D721Med (cell line): Measurements from ENCODE around the gene RABEPK.
"Not testable (repeated sequence)": the region's sequence is repeated elsewhere in the genome, so short reads cannot be mapped to it uniquely, and the experiment has no call there.

Source experiments
- DNase-seq: peaks from one replicate; pipeline ENCODE4 v3.0.0; 2011; ENCODE audit warnings: low spot score; ENCODE audit not compliant: insufficient read length
- FAIRE-seq: peaks from 2 replicates; lab custom pipeline; 2011; peaks lifted over from hg19 to GRCh38; lab: Jason Lieb, UNC
- TF ChIP-seq, protein P1 (sequence below): IDR thresholded peaks from 2 replicates; pipeline ENCODE4 v1.5.1; 2012; ENCODE audit warnings: mild to moderate bottlenecking, control low read depth; ENCODE audit not compliant: insufficient read depth; ENCODE audit errors: missing control alignments

The RABEPK gene

DNA sequence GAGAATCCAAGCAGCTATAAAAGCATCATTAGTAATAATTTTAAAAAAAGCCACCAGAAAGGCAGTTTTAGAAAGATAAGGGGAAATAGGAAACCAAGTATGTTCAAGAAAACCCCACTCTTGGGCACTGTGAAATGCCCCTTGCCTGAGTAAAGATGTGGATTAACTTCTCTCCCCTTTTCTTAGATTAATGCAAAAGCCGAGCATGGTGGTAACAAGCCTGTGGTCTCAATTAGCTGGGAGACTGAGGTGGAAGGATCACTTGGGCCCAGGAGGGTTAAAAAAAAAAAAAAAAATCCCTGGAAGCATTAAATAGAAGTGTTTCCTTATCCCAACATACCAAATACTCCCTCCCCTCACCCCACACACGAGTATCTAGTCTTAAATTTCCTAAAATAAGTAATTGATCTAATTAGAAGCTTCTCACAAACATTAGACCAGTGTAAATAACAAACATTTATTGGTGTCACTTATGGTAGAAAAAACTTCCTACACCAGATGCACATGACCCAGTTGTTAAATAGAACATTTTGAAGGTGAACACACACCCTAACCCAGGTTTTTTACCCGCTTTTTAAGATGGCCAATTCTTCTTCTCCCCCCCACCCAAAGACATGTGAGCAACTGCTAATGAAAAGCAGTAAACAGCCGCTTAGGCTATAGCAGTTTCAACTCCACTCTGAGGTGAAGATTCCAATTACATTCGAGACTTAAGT lies 35.6 kb downstream of the RABEPK start:
- no peak for DNase-seq
- TF ChIP-seq, protein P1, sequence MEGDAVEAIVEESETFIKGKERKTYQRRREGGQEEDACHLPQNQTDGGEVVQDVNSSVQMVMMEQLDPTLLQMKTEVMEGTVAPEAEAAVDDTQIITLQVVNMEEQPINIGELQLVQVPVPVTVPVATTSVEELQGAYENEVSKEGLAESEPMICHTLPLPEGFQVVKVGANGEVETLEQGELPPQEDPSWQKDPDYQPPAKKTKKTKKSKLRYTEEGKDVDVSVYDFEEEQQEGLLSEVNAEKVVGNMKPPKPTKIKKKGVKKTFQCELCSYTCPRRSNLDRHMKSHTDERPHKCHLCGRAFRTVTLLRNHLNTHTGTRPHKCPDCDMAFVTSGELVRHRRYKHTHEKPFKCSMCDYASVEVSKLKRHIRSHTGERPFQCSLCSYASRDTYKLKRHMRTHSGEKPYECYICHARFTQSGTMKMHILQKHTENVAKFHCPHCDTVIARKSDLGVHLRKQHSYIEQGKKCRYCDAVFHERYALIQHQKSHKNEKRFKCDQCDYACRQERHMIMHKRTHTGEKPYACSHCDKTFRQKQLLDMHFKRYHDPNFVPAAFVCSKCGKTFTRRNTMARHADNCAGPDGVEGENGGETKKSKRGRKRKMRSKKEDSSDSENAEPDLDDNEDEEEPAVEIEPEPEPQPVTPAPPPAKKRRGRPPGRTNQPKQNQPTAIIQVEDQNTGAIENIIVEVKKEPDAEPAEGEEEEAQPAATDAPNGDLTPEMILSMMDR, result no peak
- FAIRE-seq, result no peak

DNA sequence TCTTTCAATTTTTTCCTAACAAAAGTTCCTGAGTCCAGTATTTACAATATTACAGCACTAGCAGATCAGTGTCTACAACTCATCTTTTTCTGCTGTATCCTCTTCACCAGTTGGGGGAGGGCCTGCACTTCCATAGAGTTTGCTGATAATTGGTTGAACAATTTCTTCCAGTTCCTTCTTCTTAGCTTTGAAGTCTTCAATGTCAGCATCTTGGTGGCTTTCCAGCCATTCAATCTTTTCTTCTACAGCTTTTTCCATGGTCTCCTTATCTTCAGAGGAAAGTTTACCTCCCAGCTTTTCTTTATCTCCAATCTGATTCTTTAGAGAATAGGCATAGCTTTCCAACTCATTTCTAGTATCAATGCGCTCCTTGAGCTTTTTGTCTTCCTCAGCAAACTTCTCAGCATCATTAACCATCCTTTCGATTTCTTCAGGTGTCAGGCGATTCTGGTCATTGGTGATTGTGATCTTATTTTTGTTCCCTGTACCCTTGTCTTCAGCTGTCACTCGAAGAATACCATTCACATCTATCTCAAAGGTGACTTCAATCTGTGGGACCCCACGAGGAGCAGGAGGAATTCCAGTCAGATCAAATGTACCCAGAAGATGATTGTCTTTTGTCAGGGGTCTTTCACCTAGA lies 36.3 kb downstream of the RABEPK start:
- not testable (repeated sequence) for DNase-seq, FAIRE-seq

DNA sequence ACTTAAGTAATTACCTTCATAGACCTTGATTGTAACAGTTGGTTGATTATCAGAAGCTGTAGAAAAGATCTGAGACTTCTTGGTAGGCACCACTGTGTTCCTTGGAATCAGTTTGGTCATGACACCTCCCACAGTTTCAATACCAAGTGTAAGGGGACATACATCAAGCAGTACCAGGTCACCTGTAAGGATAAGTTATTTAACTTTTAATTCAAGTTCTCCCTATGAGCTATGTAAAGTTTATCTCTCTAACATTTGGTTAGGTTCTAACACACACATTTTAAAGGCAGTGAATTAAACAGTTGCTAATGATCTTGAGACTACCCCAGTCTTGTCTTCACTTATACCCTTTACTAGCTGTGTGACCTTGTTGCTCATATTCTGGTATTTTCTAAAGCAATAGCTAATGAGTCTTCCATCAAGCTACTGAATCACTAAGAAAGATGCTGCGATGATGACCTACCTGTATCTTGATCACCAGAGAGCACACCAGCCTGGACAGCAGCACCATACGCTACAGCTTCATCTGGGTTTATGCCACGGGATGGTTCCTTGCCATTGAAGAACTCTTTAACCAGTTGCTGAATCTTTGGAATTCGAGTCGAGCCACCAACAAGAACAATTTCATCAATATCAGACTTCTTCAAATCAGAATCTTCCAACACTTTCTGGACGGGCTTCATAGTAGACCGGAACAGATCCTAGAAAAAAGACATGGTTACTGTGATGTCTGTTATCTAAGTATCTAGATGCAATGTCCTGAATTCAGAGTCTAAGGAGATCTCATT lies 38.0 kb downstream of the RABEPK start:
- TF ChIP-seq, protein P1, result no peak
- DNase-seq, result no peak
- FAIRE-seq, result no peak

DNA sequence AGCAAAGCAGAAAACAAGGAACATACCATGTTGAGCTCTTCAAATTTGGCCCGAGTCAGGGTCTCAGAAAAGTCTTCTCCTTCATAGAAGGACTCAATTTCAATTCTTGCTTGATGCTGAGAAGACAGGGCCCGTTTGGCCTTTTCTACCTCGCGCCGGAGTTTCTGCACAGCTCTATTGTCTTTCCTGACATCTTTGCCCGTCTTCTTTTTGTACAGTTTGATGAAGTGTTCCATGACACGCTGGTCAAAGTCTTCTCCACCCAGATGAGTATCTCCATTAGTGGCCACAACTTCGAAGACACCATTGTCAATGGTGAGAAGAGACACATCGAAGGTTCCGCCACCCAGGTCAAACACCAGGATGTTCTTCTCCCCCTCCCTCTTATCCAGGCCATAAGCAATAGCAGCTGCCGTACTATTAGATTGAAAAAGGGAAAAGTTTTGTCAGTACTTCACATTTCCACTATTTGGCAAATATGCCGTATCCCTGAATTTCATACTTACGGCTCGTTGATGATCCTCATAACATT lies 38.6 kb downstream of the RABEPK start:
- TF ChIP-seq, protein P1, result no peak
- DNase-seq, result no peak
- FAIRE-seq, result no peak

DNA sequence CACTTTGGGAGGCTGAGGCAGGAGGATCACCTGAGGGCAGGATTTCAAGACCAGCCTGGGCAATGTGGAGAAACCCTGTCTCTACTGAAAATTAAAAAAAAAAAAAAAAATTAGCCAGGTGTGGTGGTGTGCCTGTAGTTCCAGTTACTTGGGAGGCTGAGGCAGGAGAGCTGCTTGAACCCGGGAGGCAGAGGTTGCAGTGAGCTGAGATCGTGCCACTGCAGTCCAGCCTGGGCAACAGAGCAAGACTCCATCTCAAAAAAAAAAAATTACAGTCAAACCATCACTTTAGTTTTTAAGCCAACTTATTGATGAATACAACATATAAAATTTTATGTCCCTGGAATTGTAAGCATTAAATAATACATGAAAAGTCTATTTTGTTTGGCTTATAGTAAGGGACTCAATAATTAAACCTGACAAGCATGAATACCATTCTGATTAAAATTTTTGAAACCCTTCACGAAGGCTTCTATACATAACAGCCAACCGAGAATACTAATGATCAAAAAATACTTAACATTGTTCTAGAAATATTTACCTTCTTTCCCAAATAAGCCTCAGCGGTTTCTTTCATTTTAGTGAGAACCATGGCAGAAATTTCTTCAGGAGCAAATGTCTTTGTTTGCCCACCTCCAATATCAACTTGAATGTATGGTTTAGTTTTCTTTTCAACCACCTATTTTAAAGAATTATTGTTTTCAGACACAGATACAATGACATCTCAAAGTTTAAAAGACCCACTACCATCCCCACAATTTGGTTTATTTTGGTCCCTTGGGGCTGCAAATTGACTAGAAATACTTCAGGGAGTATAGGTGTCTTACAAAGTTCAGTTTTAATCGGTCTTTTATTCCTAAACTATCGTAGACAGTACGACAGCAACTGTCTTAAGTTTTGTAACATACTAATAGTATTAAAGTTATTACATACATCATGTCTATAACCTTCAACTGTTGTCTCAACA lies 39.6 kb downstream of the RABEPK start:
- DNase-seq (no peak), FAIRE-seq (no peak)
- TF ChIP-seq, protein P1, result no peak

DNA sequence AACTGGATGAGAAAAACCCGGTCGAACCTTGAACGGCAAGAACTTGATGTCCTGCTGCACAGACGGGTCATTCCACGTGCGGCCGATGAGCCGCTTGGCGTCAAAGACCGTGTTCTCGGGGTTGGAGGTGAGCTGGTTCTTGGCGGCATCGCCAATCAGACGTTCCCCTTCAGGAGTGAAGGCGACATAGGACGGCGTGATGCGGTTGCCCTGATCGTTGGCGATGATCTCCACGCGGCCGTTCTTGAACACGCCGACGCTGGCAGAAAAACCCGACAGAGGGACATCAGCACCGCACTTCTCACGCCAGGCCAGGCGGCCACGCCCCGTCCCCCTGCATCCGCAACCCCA lies 40.3 kb downstream of the RABEPK start:
- TF ChIP-seq, protein P1, result no peak
- FAIRE-seq, result no peak
- no peak for DNase-seq
